ENCODE measurements around the gene CCDC106.

CCDC106 gene

GRCh38 chr19:55613930-55614710, 33.9 kb upstream of the CCDC106 start:
- no peak for DNase-seq (ENCODE audit: low spot score)

DNA sequence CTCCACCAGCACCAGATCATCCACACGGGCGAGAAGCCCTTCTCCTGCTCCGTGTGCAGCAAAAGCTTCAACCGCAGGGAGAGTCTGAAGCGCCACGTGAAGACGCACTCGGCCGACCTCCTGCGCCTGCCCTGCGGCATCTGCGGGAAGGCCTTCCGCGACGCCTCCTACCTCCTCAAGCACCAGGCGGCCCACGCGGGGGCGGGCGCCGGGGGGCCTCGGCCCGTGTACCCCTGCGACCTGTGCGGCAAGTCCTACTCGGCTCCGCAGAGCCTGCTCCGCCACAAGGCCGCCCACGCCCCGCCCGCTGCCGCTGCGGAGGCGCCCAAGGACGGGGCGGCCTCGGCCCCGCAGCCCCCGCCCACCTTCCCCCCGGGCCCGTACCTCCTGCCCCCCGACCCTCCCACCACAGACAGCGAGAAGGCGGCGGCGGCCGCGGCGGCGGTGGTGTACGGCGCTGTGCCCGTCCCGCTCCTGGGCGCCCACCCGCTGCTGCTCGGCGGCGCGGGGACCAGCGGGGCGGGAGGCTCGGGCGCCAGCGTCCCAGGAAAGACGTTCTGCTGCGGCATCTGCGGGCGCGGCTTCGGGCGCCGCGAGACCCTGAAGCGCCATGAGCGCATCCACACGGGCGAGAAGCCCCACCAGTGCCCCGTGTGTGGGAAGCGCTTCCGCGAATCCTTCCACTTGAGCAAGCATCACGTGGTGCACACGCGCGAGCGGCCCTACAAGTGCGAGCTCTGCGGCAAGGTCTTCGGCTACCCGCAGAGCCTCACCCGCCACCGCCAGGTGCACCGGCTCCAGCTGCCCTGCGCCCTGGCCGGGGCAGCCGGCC, 33.1 kb upstream of the CCDC106 start:
- no peak for DNase-seq (ENCODE audit: low spot score)

DNA sequence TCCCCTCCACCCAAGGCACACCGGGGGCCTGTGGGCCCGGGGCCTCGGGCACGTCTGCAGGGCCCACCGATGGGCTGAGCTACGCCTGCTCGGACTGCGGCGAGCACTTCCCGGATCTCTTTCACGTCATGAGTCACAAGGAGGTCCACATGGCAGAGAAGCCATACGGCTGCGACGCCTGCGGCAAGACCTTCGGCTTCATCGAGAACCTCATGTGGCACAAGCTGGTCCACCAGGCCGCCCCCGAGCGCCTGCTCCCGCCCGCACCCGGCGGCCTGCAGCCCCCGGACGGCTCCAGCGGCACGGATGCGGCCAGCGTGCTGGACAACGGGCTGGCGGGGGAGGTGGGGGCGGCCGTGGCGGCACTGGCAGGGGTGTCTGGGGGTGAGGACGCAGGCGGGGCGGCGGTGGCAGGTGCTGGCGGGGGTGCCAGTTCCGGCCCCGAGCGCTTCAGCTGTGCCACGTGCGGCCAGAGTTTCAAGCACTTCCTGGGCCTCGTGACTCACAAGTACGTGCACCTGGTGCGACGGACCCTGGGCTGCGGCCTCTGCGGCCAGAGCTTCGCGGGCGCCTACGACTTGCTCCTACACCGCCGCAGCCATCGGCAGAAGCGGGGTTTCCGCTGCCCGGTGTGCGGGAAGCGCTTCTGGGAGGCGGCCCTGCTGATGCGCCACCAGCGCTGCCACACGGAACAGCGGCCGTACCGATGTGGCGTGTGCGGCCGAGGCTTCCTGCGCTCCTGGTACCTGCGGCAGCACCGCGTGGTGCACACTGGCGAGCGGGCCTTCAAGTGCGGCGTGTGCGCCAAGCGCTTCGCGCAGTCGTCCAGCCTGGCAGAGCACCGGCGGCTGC, 32.2 kb upstream of the CCDC106 start:
- DNase-seq (ENCODE audit: low spot score), result no peak

DNA sequence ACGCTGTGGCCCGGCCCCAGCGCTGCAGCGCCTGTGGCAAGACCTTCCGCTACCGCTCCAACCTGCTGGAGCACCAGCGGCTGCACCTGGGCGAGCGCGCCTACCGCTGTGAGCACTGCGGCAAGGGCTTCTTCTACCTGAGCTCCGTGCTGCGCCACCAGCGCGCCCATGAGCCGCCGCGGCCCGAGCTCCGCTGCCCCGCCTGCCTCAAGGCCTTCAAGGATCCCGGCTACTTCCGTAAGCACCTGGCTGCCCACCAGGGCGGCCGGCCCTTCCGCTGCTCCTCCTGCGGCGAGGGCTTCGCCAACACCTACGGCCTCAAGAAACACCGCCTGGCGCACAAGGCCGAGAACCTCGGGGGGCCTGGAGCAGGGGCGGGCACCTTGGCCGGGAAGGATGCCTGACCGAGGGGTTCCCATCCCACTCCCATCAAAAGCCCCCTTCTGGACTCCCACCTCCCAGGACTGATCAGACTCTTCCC, 31.6 kb upstream of the CCDC106 start:
- no peak for DNase-seq (ENCODE audit: low spot score)

DNA sequence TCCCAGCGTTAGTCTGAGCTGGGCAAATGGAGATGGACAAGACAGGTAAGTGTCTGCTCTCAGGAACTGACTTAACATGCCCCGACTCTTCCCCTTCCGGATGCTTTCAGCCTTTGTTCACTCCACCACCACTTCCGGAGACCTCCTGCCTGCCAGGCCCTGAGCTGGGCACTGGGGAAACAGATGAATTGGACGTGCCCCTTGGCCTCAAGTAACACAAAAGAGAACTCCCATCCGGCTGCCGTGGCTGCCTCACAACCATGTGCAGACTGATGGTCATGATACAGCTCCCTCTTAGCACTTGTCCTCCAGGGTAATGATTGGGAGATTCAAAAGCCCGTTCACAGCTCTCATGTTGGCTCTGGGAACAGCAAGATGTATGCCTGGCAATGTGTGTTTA, 30.6 kb upstream of the CCDC106 start:
- DNase-seq (ENCODE audit: low spot score), result no peak

DNA sequence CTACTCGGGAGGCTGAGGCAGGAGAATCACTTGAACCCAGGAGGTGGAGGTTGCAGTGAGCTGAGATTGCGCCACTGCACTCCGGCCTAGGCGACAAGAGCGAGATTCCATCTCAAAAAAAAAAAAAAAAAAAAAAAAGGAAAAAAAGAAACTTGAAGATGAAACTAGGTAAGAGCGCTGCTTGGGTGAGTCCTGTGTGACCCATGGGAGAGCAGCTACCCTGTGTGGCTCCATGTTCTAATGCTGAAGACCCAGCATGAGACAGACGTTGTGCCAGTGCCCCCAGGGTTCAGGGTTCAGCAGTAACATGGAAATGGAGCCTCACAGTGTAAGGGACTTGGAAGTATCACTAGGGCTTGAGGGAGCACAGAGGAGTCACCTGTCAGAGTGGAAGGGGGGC, 29.6 kb upstream of the CCDC106 start:
- no peak for DNase-seq (ENCODE audit: low spot score)

GRCh38 chr19:55619286-55619685, 28.7 kb upstream of the CCDC106 start:
- no peak for DNase-seq (ENCODE audit: low spot score)

DNA sequence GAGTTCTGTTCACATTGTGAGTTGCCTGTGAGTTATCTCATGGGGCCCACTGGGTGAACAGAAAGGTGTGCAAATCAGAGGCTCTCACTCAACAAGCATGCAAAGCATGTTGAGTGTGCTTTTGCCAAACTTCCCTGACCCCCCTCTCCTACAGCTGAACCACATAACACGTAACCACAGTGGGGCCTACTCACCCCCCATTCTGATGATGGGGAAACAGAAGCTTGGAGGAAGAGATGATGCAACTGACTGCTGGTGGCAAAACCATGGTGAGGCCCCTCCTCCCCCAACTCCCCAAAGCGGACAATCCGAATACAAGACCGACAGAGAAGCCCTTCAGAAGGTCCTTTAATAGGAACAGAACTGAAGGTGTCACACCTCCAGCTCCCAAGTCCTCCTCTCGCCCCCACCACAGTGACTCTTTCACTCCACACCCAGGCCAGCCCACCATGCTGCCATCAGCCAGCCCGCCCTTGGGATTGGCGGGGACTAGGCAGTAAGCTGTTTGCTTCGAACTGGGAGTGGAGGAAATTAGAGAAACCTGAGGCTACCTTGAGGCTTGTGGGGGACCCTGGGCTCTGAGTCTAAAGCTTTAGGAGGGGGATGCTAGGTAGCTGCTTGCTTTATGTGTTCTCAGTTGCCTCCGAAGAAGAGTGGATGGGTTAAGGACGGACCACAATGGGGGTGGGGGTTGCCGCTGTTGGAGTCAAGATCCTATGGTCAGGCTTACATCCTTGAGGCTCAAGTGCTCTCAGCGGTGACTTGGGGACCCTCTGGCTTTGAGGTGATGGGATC, 27.4 kb upstream of the CCDC106 start:
- DNase-seq (ENCODE audit: low spot score), result no peak

- no peak for DNase-seq (ENCODE audit: low spot score)
These were observed 26.8 kb upstream of the CCDC106 start for GRCh38 chr19:55621205-55621672.

GRCh38 chr19:55621673-55622231, 26.3 kb upstream of the CCDC106 start:
- DNase-seq (ENCODE audit: low spot score), result no peak

- no peak for DNase-seq (ENCODE audit: low spot score)
These were observed 25.6 kb upstream of the CCDC106 start for GRCh38 chr19:55622242-55622969.

DNA sequence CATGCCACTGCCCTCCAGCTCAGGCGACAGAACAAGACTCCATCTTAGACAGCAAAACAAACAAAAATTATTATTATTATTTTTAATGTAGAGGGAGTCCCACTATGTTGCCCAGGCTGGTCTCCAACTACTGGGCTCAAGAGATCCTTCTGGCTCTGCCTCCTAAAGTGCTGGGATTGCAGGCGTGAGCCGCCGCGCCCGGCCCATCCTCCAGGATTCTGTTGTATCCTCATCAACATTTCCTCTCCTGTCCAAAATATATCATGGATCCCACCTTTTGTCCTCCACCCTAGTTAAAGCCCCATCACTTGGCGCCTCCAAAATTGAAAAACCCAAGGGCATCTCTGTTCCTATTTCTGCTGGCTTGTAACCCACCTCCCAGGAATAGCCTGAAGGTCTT, 24.9 kb upstream of the CCDC106 start:
- no peak for DNase-seq (ENCODE audit: low spot score)

DNA sequence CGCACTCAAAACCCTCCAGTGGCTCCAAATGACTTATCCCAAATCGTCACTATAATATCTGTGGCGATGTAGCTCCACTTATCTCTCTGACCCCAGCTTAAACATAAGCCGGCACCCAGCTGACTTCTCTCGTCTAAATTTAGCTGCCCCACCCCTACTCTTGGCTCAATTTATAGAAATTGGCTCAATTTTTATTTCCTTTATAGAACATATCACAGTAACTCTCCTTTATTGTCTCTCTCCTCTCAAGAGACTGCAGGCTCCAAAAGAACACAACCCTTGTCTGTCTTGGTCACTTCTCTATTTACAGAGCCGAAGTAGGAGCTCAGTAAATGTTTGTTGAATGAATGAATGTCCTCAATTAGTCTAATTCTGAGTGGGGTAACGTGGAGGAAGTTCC, 24.5 kb upstream of the CCDC106 start:
- no peak for DNase-seq (ENCODE audit: low spot score)

- DNase-seq (ENCODE audit: low spot score), result peak; percentile 96
These were observed 23.7 kb upstream of the CCDC106 start, which contains the start of gene ZNF784 for GRCh38 chr19:55624109-55625003. Gene ZNF784, minus strand, starts transcription at chr19:55624566. Its CDS starts 5 bp downstream, at chr19:55624561.

GRCh38 chr19:55625004-55625326, 23.0 kb upstream of the CCDC106 start:
- no peak for DNase-seq (ENCODE audit: low spot score)

GRCh38 chr19:55626350-55626749, 21.7 kb upstream of the CCDC106 start:
- no peak for DNase-seq (ENCODE audit: low spot score)

DNA sequence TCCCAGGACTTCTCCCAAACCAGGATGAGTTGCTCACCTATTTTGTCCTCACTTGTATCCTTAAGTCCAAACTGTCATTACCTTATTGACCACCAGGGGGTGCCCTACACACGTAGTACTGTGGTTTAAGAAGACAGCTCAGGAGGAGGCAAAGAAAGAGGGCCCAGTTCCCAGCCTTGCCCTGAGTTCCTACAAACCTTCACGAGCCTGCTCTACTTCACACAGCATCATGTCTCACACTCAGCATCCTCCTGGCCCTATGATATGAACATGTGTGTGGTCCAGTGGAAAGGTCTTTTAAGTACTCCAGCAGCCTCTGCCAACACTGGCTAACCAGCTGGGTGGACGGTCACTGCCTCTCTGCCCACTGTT, 15.6 kb upstream of the CCDC106 start:
- DNase-seq (ENCODE audit: low spot score), result no peak

GRCh38 chr19:55633861-55634260, 14.2 kb upstream of the CCDC106 start:
- no peak for DNase-seq (ENCODE audit: low spot score)

DNA sequence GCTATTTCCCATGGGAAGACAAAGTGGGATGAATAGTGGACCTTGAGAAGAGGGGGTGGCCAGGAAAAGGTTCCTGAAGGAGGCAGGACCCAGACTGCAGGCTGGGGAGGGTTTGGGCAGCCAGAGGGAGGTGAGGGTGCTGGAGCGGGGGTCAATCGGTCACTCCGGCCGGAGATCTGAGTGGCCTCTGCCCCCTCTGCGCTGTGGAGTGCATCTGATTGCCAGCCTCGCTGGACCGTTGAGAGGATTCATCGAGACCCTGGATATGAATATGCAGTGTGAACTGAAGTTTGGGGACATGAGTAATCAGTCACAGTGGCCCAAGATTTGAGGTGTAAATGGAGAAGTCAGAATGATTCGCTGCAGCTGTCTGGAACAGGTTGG, 12.7 kb upstream of the CCDC106 start:
- no peak for DNase-seq (ENCODE audit: low spot score)
